PFSK-1 (cell line): Measurements from ENCODE around the gene STAM2.

Experiments
- FOXP2 ChIP-seq: optimal IDR thresholded peaks from 2 replicates; pipeline ENCODE3; 2011; ENCODE audit warnings: borderline replicate concordance, control low read depth, inconsistent platforms; ENCODE audit not compliant: insufficient read depth; ENCODE audit errors: extremely low read length, extremely low read depth
- TAF1 ChIP-seq: IDR thresholded peaks from 2 replicates; pipeline ENCODE4 v1.6.1; 2012; ENCODE audit warnings: low read length, control low read depth, borderline replicate concordance; ENCODE audit not compliant: insufficient read depth

GRCh38 chr2:152200565-152201465, 25.3 kb upstream of the STAM2 start:
- TF ChIP-seq TAF1 = no peak
- TF ChIP-seq FOXP2 = peak; percentile 71
